GM12873 (cell line): ENCODE results near the gene GIGYF2.

ENCODE experiments used
- CTCF ChIP-seq: IDR thresholded peaks from 2 replicates; pipeline ENCODE4 v1.5.1; 2012; ENCODE audit warnings: low read depth, mild to moderate bottlenecking, moderate library complexity, low read length, control low read depth; ENCODE audit not compliant: insufficient read depth; ENCODE audit errors: missing control alignments

The GIGYF2 gene

GRCh38 chr2:232809349-232810124 is 112.4 kb downstream of the GIGYF2 start:
- no peak for TF ChIP-seq CTCF

DNA sequence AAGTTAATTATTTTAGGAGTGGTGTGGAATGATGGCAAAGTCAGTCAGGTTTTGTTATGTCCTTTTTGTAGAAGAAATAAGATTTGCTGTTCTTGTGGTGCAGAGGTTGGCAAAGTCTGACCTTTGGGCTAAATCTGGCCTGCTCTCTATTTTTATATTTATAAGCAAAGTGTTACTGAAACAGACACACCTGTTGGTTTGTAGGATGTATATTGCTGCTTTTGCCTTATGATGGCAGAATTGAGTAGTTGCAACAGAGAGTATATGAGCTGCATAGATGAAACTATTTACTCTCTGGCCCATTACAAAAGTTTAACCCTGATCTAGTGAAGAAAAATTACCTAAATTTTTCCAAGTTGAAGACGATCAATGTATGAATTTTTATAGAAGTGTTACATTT is 113.3 kb downstream of the GIGYF2 start:
- no peak for TF ChIP-seq CTCF

DNA sequence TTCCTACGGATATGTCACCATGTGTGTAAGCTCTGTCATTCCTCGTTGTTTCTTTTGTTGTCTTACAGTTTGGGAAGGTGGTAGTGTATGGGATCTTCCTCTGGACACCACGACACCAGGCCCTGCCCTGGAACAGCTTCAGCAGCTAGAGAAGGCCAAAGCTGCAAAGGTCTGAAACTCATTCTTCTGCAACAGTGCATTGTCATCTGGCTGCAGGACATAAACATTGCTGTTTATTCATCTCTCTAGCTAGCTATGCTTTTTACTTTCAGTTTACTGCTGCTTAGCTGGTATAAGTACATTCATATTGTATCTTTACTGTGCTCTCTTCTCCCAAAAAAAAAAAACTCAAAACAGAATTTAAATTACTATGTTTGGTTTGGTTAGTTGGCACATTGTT is 118.4 kb downstream of the GIGYF2 start:
- no peak for TF ChIP-seq CTCF

DNA sequence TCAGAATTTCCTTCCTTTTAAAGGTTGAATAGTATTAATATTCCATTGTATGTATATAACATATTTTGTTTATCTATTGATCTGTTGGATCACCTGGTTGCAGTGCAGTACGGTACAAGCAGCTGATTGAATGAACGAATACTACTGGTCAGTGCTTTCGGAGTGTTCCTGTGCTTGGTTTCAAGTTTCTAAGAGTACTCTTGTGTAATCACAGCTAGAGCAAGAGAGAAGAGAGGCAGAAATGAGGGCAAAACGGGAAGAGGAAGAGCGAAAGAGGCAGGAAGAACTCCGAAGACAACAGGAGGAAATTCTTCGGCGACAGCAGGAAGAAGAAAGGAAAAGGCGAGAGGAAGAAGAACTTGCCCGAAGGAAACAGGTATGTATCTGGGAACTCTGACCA is 119.5 kb downstream of the GIGYF2 start:
- TF ChIP-seq CTCF, result no peak

DNA sequence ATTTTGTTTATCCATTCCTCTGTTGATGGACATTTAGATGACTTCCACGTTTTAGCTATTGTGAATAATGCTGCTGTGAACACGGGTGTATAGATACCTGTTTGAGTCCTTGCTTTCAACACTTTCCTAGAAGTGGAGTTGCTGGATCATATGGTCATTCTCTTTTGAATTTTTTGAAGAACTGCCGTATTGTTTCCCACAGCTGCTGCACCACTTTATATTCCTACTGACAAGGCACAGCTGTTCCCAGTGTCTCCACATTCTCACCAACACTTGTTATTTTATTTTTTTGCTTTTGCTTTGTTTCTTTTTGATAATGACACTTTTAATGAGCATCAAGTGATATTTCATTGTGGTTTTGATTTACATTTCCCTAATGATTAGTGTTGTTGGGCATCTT is 120.6 kb downstream of the GIGYF2 start:
- TF ChIP-seq CTCF, result no peak

DNA sequence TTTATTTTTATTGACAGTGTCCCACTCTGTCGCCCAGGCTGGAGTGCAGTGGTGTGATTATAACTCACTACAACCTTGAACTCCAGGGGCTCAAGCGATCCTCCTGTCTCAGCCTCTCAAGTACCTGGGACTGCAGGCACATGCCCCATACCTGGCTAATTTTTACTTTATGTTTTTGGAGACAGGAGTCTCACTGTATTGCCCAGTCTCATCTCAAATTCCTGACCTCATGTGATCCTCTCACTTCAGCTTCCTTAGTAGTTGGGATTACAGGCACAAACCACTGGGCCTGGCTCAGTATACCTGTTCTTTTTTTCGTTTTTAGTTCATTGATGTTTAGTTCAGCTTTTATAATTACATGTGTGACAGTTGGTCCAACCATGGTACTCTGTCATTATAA is 132.9 kb downstream of the GIGYF2 start:
- no peak for TF ChIP-seq CTCF

GRCh38 chr2:232831496-232831895 is 134.4 kb downstream of the GIGYF2 start:
- no peak for TF ChIP-seq CTCF

DNA sequence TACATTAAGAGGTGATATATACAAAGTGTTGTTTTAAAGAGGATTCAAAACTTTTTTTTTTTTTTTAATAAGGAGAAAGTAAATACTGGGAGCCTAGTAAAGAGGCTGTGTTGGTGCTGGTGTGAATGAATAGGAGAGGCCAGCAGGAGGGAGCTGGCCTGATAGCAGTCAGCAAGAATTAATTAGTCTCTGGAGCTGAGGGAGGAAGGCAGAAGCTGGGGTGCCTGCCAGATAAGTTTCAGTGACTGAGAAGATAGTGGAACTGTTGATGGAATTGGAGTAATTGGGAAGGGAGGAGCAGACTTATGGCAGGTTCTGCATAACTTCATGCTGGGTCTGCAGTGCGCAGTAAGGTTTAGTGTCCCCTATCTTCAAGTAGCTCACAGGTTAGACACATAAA is 136.7 kb downstream of the GIGYF2 start:
- no peak for TF ChIP-seq CTCF
